Vagina (tissue), 2 donors: ENCODE data around the gene EVL. TPM values are rescaled to one million over a fixed set of nuclear protein-coding genes. Genes with fewer than 3 reads are reported as not detected.
A peak's percentile ranks its signal among the peaks of the same experiment; 100 is the strongest.
"Not testable (repeated sequence)": the region's sequence is repeated elsewhere in the genome, so short reads cannot be mapped to it uniquely, and the experiment has no call there.

Experiments
- DNase-seq, 2 donors: peaks; one replicate each; pipeline ENCODE4 v3.0.0-alpha.2; 2017; ENCODE audit errors: extremely low spot score in 2 of 2
- H3K27ac ChIP-seq: fragments of 200-600 bp; sonication (generic); one replicate; pipeline ENCODE4 v1.5.1; 2019
- H3K27me3 ChIP-seq: fragments of 200-600 bp; sonication (generic); one replicate; pipeline ENCODE4 v1.5.1; 2019
- H3K36me3 ChIP-seq, 2 donors: fragments of 200-600 bp; sonication (generic); one replicate each; pipeline ENCODE4 v1.5.1; 2017 to 2019
- H3K4me1 ChIP-seq: fragments of 200-600 bp; sonication (generic); one replicate; pipeline ENCODE4 v1.5.1; 2019
- H3K4me3 ChIP-seq, 2 donors: fragments of 200-600 bp; sonication (generic); 1 replicate in 1 of 2; 2 replicates in 1 of 2; pipeline ENCODE4 v1.5.1; 2016 to 2019
- H3K9me3 ChIP-seq: fragments of 200-600 bp; sonication (generic); one replicate; pipeline ENCODE4 v1.5.1; 2019
- POLR2A ChIP-seq, 2 donors: fragments of 450-650 bp; IDR thresholded peaks; one replicate each; pipeline ENCODE4 v1.6.1; 2017; ENCODE audit warnings: antibody characterized with exemption in 2 of 2, mild to moderate bottlenecking in 2 of 2, moderate library complexity in 2 of 2
- POLR2AphosphoS5 ChIP-seq, 2 donors: sonication (generic); formaldehyde crosslinking; IDR thresholded peaks; one replicate each; pipeline ENCODE4 v1.9.0; 2017; ENCODE audit warnings: antibody characterized with exemption in 2 of 2, mild to moderate bottlenecking in 2 of 2, low read depth in 1 of 2; ENCODE audit not compliant: insufficient read depth in 1 of 2
- intact Hi-C: fragments of 100-400 bp; cut with DNase I; formaldehyde crosslinking; loops from one replicate; pipeline ENCODE4 v1.15.1; 2023
- total RNA-seq: library from RNA; depleted of rRNA; stranded (reverse); fragments of >200 nt; gene quantifications from one replicate; pipeline ENCODE4 v1.2.3, GENCODE V29; 2016
- TF ChIP-seq, protein P1 (sequence below), 3 experiments: fragments of 450-650 bp in 2 of 3; fragments of 200-600 bp in 1 of 3; sonication (generic) in 1 of 3; IDR thresholded peaks; one replicate each; pipeline ENCODE4 v1.5.1; 2017 to 2019; ENCODE audit warnings: antibody characterized with exemption in 3 of 3, mild to moderate bottlenecking in 2 of 3, moderate library complexity in 2 of 3

The EVL gene
- total RNA-seq, 1 donor from 2014 or later = 112 TPM

DNA sequence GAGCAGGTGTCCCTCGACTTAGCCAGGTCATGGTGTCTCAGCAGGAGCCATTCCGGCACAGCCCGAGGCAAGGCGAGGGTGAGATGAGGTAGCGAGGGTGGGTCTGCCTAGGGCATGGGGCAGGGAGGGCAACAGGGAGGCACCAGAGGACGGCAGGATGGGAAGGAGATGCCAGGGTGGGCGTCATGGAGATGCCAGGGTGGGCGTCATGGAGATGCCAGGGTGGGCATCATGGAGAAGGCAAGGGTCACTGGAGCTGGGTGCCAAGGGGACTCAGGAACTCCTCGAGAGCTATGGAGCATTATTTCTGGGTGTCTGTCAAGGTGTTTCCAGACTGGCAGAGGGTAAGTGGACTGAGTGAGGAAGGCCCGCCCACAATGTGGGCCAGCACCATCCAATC, 86.9 kb downstream of the EVL start:
- Histone ChIP-seq H3K36me3 (no peaks in the 10 kb centered on the region), H3K4me1 (peaks cover 34% of the 10 kb centered on the region), H3K9me3 (no peaks in the 10 kb centered on the region), H3K4me3 (no peak overlapping the region), H3K27me3 (no peaks in the 10 kb centered on the region), H3K27ac (no peak overlapping the region)
- intact Hi-C loops = no loop called here
- no peak for DNase-seq
- TF ChIP-seq, protein P1, sequence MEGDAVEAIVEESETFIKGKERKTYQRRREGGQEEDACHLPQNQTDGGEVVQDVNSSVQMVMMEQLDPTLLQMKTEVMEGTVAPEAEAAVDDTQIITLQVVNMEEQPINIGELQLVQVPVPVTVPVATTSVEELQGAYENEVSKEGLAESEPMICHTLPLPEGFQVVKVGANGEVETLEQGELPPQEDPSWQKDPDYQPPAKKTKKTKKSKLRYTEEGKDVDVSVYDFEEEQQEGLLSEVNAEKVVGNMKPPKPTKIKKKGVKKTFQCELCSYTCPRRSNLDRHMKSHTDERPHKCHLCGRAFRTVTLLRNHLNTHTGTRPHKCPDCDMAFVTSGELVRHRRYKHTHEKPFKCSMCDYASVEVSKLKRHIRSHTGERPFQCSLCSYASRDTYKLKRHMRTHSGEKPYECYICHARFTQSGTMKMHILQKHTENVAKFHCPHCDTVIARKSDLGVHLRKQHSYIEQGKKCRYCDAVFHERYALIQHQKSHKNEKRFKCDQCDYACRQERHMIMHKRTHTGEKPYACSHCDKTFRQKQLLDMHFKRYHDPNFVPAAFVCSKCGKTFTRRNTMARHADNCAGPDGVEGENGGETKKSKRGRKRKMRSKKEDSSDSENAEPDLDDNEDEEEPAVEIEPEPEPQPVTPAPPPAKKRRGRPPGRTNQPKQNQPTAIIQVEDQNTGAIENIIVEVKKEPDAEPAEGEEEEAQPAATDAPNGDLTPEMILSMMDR (IDR thresholded peaks at IDR 0.05) = no peak
- no peak for TF ChIP-seq POLR2A (IDR thresholded peaks at IDR 0.05)

- Histone ChIP-seq H3K4me3 (no peak overlapping the region), H3K27me3 (no peaks in the 10 kb centered on the region), H3K36me3 (no peaks in the 10 kb centered on the region), H3K9me3 (no peaks in the 10 kb centered on the region), H3K4me1 (peaks cover 38% of the 10 kb centered on the region), H3K27ac (no peak overlapping the region)
- no peak for DNase-seq
- no peak for TF ChIP-seq POLR2AphosphoS5 (IDR thresholded peaks at IDR 0.05; ENCODE audit: insufficient read depth in 1 of 2, low read depth in 1 of 2)
- TF ChIP-seq, protein P1 (IDR thresholded peaks at IDR 0.05) = no peak
- TF ChIP-seq POLR2A (IDR thresholded peaks at IDR 0.05) = no peak
- intact Hi-C loops = no loop called here
These were observed 88.3 kb downstream of the EVL start for GRCh38 chr14:100153560-100153959.

DNA sequence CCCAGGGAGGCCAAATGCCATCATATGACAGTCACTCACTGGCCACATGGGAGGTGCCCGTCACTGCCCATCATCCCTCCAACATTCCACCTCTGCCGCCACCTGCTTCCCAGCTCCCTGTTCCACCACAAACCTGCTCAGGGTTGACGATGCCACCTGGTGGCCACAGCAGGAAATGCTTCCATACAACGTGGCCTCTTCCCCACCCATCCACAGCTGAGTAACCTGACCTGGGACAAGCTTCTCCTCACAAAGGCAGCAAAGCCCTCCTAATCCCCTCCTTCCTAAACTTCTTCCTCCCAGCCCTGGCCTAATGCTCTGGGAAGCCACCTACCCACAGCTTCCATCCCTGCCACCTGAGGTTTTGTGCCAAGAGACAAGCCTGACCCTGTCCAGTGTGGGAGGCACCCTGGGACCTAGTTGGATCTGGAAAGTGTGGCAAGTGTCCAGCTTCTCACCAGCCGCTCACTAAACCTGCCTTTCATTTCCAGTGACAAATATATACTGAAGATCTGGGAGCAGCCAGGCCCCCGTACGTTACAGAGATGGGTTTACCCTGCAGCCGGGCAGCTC, 89.9 kb downstream of the EVL start:
- H3K4me3 ChIP-seq = no peak overlapping the region
- H3K27me3 ChIP-seq = no peaks in the 10 kb centered on the region
- no peak overlapping the region for H3K27ac ChIP-seq
- no peaks in the 10 kb centered on the region for H3K36me3 ChIP-seq
- H3K9me3 ChIP-seq = no peaks in the 10 kb centered on the region
- DNase-seq = no peak
- TF ChIP-seq POLR2AphosphoS5 (IDR thresholded peaks at IDR 0.05; ENCODE audit: insufficient read depth in 1 of 2, low read depth in 1 of 2) (no peak), POLR2A (IDR thresholded peaks at IDR 0.05) (no peak)
- TF ChIP-seq, protein P1 (IDR thresholded peaks at IDR 0.05) = peak in 2 of 3 experiments; percentile 21
- H3K4me1 ChIP-seq = peaks cover 45% of the 10 kb centered on the region
- intact Hi-C loops = no loop called here

GRCh38 chr14:100155756-100156616, 90.8 kb downstream of the EVL start:
- Histone ChIP-seq H3K27me3 (no peaks in the 10 kb centered on the region), H3K4me1 (peaks cover 37% of the 10 kb centered on the region), H3K4me3 (no peak overlapping the region), H3K27ac (no peak overlapping the region), H3K9me3 (no peaks in the 10 kb centered on the region), H3K36me3 (no peaks in the 10 kb centered on the region)
- intact Hi-C loops = no loop called here
- no peak for DNase-seq
- TF ChIP-seq POLR2A (IDR thresholded peaks at IDR 0.05) (no peak), POLR2AphosphoS5 (IDR thresholded peaks at IDR 0.05; ENCODE audit: insufficient read depth in 1 of 2, low read depth in 1 of 2) (no peak)
- TF ChIP-seq, protein P1 (IDR thresholded peaks at IDR 0.05) = no peak

DNA sequence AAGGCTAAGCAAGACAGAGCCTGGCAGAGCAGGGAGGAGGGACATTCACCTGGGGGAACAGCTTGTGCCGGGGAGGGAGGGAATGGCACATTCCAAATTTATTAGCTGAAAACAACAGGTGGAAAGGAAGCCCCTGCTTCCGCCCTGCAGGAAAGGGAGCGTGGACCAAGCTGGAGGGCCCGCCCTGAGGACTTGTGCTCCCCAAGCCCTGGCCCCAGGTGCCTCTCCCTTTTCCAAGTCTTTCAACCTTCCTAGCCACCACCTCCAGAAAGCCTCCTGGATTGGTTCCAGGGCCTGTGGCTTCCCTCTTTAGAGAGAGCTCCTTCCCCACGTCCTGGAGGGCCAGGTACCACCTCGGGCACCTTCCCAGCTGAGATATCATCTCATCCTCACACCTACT, 91.6 kb downstream of the EVL start:
- H3K36me3 ChIP-seq = no peaks in the 10 kb centered on the region
- H3K9me3 ChIP-seq = no peaks in the 10 kb centered on the region
- peaks cover 31% of the 10 kb centered on the region for H3K4me1 ChIP-seq
- no peak for DNase-seq
- no peaks in the 10 kb centered on the region for H3K27me3 ChIP-seq
- intact Hi-C loops = no loop called here
- TF ChIP-seq, protein P1 (IDR thresholded peaks at IDR 0.05) = no peak
- TF ChIP-seq POLR2A (IDR thresholded peaks at IDR 0.05) (no peak), POLR2AphosphoS5 (IDR thresholded peaks at IDR 0.05; ENCODE audit: insufficient read depth in 1 of 2, low read depth in 1 of 2) (no peak)
- no peak overlapping the region for H3K4me3 ChIP-seq
- H3K27ac ChIP-seq = no peak overlapping the region

DNA sequence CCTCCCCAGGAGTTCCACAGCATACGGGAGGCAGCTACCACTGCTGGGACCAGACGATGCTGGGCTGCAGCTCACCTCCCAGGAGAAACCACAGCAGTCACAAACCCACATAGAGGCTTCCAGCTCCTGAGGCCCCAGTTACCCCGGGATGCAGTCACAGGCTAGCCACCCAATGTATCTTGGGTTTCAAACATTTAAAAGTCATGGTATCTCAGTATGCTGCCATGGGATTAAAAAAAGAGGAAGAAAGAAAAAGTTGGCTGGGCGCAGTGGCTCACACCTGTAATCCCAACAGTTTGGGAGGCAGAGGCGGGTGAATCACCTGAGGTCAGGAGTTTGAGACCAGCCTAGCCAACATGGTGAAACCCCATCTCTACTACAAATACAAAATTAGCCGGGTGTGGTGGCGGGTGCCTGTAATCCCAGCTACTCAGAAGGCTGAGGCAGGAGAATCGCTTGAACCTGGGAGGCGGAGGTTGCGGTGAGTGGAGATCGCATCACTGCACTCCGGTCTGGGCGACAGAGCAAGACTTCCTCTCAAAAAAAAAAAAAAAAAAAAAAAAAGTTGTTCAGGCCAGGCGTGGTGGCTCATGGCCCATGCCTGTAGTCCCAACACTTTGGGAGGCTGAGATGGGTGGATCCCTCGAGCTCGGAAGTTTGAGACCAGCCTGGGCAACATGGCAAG, 92.5 kb downstream of the EVL start:
- H3K4me3 ChIP-seq, H3K36me3 ChIP-seq, intact Hi-C loops, DNase-seq, H3K27me3 ChIP-seq, H3K27ac ChIP-seq, H3K9me3 ChIP-seq: not testable (repeated sequence)
- peaks cover 30% of the 10 kb centered on the region for H3K4me1 ChIP-seq
